Activated T-helper 1 cell treated with anti-CD3 and anti-CD28 coated beads, Interleukin-2, amount 50 U/mL, for 16 hours (primary cell): ENCODE data around the gene FAM162B.
"Not testable (repeated sequence)": the region's sequence is repeated elsewhere in the genome, so short reads cannot be mapped to it uniquely, and the experiment has no call there.

ENCODE experiments used
- DNase-seq, 2 donors: peaks; one replicate each; pipeline ENCODE4 v3.0.0-alpha.2; 2020; ENCODE audit warnings: low read depth in 1 of 2, low spot score in 1 of 2

FAM162B gene

DNA sequence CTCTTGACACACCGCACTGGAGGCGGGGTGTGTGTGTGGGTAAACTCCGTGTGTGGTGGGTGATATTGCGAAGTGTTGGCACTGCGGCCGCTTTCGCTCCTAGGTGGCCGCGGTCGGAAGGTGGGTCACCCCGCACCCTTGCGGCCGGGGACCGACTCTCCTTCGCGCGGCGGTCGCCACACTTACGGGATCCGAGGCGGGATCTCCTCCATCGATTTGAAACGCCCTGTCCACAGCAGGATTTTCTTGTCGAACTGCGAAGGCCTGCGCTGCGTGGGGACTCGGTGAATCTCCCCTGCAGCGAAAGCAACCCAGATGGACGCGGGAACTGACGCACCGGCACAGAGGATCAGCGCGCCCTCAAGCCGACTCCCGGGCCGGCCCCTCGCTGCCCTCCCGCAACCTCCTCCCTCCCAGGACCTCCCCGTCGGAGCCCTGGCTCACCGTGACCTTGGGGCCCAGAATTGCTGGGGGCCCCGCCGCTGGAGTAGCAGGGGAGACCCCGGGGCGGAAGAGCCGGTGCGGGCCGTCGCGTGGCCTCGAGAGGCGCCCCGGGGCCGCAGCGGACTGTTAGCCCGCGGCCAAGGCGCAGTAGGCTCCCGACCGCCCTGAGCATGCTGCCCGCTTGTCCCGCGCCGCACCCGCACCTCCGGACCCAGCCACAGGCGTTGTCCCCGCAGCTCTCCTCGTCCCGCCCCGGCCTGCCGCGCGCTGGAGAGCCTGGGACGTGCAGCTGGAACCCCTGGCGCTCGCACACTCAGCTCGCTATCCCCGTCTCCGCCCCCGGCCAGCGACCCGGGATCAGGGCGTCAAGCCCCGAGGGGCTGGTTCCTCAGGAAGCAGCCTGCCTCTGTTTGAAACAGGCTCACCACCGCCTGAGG, at the start of gene FAM162B:
Gene FAM162B, minus strand, starts transcription at position 759 of the 881 bp plus-strand sequence. Its CDS starts 143 bp downstream, at position 616.
- no peak for DNase-seq

DNA sequence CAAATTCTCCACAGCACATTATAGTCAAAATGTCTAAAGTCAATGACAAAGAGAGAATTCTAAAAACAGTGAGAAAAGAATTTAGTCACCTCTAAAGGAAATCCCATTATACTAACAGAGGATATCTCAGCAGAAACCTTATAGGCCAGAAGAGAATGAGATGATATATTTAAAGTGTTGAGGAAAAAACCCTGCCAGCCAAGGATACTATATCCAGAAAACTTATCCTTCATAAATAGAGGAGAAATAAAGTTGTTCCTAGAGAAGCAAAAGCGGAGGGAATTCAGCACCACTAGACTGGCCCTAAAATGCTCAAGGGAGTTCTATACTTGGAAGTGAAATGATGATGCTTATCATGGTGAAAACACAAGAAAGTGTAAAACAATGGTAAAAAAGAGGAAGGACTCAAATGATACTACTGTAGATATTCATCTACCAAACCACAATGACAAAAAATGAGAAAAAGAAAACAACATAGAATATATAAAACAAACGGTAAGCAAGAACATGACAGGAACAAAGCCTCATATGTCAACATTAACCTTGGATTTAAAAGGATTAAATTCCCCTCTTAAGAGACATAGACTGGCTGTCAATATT, 46.6 kb upstream of the FAM162B start:
- DNase-seq, result no peak

DNA sequence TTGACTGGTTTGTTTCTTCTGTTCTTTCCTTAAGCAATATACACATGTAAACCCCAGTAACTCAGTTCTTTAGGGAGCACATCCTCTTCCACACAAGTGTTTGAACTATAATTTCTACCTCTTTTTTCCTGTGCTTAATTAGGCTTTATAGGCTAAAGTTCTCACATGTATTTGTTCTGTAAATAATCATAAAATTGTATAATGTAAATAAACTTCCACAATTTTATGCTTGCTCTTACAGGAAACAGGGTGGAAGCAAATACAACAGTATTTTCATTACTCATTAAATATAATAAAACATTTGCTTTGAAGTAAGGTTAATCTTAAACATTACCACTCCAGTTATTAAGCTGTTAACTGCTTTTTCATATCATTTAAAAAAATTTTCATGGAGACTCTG, 36.5 kb upstream of the FAM162B start:
- no peak for DNase-seq

DNA sequence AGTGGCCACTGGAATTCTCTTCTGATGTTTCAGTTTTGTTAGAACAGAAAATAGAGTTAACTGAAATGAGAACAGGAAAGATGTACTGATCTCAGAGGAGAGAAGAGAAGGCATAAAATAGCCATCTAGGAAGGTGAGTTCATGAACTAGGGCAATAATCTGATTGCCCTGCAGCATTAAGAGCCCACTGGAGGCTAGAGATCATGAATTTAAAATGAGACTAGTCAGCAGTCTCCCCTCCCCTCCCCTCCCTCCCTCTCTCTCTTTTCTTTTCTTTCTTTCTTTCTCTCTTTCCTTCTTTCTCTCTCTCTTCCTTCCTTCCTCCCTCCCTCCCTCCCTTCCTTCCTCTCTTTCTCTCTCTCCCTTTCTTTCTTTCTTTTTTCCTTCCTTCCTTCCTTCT, 34.4 kb upstream of the FAM162B start:
- DNase-seq, result no peak

DNA sequence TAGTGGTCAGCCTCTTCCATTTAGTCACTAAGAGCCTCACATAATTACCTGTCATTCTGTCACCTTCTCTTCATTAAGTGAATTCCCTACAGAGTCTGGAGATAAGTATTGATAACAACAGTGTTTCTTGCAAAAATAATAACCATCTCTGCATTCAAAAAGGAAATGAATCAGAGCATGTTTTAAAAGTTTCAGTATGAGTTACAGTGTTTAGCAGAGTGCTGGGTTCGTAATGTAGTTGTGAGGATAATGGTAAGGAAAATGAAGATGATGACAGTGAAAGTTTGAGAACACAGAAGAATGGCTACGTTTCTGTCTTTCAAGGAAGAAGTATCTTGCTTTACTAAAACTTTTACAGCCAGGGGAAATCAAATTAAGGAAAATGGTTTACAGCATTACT, 32.1 kb upstream of the FAM162B start:
- no peak for DNase-seq

DNA sequence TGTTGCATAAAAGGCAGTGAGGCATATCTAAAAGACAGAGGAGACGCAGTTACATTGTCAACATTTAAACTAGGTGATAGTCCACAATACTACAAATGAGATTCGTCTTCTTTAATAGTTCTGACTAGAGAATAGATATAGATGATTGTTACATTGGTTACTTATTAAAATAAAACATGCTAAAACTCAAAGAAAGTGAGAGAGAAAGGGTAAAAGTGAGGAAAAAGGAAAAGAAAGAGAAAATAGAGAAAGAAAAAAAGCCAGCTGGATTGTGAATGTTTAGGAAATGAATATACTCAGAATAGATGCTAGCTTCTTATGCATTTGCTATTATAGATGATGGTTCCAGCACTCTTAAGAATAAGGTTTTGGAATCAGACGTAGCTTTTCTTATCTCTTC, 27.7 kb upstream of the FAM162B start:
- DNase-seq, result no peak

DNA sequence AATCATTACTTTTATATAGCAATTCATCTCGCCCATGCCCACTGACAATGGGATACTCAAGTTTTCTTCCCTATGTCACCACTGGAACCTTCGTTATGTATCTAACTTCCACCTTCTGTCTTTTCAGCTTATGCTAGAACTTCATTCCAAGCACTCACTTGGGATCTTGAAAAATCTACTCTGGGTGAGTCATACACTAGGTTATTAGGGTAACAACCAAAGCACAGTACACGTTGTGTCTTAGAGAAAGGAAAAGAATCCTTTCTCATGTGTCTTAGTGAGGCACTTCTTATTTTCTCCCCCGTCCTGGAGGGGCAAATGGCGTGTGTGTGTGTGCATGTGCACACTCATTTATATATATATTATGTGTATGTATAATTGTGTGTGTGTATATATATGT, 18.3 kb upstream of the FAM162B start:
- DNase-seq, result no peak

DNA sequence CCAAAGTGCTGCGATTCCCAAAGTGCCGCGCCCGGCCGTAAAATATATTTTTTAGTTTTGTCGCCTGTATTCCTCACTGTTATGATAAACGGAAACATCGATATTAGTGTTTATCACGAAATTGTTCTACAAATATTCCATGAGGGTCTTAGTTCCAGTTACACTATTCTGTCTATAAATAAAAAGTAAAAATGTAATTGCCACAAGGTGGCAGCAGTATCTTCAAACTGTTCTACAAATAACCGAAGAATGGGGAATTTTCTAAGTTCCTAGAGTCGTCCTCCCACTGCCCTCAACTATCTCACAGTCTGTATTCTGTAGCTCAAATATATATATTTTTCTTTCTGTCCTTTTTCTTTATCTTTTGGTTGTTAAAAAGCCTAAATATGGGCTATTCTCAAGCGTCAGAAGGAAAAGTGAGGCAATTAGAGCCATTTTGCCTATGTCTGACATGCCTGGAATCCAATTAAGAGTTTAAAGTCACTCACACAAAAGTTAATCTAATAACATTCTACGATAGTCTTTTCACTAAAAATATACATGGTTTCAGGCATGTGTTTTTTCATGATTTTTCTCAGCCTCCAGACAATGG, 14.2 kb upstream of the FAM162B start:
- DNase-seq, result no peak

DNA sequence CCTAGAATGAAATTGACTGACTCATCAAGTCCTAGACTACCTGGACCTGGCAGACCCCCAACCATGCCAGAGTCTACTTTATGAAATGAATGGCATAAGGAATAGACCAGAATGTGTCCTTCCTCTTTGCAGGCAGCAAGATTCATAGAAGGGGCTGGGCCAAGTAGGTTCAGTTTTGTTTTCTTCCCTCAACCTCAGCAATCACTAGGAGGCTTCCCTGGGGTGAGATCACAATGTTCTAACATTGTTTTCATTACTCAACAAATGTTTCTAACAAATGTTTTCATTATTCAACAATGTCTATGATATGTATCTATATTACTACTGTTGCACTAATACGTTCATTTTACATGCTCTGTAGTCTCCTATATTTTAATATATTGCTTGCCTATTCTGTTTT, 8.4 kb upstream of the FAM162B start:
- no peak for DNase-seq

DNA sequence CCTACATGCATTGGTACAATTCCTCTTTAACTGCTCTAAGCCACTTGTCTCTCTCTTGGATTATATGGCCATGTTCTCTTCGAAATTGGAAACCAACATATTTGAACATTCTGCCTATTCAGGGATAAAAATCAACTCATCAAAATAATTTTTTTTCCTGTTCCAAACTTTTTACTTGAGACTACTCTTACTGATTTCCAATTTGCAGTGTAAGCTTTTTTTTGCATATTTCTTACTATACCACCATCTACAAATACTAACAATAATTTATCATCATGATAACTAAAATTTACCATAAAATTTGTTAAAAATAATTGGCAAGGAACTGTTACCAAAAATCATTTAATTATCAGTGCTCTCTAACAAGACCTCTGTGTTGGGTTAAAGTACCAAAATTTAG, 6.9 kb upstream of the FAM162B start:
- DNase-seq, result no peak

DNA sequence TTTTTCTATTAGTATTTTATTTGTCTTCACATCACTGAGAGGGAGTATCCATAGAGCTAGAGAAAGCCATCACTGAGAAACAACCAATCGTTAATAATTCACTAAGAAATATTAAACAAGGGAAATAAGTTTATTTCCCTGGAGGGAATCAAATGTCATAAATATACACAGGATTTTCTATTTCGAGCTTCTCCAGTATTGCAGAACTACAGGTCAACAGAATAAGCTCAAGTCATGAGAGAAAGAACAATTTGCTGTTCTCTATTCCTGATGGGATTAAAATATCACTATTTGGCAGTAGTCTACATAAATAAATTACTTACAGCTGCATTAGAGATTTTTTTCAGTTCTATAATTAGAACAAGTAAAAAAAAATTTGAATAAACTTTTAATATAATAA, 2.2 kb upstream of the FAM162B start:
- DNase-seq, result no peak

DNA sequence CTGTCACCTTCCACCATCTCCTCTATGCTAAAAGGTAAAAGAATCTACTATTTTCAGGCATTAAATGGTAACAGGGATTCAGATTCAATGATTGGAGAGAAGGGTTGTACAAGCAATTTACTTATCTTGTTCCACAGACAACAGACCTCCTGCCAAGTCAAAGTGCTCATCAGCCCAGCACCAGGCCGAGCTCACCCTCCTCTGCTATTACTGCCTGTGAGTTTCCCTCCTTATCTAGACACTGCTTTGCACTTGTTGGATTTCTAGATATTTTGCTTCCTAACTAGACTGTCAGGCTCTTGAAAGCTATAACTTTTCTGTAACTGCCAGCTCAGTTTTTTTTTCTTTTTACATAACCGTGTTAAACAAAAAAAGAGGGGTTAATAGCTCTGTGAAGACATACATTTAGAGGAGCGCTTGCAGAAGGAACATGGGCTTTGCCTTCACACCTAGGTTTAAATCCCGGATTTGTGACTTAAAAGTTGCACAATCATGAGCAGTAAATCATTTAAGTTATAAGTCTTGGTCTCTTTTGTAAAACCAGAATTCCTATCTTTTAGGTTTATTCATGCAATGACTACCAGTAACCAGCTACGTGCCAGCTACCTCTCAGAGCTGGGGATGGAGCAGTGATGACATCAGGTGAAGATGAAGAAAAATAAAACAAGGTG, 1.1 kb upstream of the FAM162B start:
- no peak for DNase-seq

DNA sequence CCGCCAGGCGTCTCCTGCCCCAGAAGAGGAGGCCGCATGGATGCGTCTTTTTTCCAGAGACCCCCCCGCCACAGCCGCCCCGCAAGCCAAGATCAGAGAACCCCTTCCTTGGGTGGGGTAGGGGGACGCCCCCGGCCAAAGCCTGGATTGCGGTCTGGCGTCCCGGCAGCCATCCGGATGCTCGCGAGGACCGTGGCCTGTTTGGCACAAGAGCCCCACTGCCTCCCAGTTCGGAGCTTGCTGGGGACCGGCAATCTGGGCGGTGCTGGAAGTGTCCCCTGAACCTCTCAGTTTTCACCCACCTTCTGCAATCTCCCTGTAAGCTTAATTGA, 924 bp downstream of the FAM162B start:
- no peak for DNase-seq

DNA sequence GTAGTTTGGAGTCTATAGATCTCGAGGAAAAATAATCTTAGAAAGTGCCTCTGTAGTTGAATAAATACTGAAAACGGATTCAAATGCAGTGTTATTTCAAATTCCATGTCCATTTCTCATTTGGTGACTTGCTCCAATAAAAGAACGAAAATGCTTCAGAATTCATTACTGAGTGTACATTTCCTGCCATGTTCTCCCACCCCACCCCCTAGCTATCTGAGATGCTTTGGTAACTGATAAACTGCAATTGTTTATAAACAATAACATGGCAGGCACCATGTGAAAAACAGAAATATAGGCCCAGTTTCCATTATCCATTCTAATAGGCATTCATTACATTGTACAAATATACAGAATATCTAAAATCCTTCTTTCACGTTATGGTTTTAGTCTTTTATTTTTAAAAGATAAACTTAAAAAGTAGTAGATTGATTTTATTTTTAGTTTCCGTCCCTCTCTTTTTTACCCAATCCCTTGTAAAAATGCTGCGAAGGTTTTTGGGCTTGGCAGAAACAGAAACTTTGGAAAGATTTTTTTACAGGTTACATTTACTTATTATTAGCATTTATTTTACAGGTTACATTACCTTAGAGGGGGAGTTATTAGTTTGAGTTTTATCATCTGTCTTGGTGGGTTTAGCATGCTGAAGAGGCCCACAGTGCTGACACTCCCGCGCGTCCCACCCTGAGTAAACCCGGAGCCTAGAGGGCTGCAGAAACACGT, 1.5 kb downstream of the FAM162B start:
- no peak for DNase-seq

DNA sequence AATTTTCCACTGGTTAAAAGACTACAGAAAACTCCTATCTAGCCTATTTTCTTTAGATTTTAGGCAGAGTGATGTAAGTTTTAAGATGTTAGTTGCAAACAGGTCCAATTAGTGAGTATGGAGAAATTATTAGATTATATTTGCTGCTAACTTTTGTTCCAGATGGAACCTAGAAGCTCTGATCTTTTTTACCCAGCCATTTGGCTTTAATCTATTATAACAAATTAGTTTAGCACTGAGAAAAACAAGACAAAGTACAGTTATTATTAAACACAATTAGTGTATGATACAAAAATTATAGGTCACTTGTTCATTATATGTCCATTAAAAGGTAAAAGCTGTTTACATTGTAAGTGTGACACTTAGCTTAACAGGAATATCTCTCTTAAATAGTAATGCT, 2.5 kb downstream of the FAM162B start:
- DNase-seq, result no peak

DNA sequence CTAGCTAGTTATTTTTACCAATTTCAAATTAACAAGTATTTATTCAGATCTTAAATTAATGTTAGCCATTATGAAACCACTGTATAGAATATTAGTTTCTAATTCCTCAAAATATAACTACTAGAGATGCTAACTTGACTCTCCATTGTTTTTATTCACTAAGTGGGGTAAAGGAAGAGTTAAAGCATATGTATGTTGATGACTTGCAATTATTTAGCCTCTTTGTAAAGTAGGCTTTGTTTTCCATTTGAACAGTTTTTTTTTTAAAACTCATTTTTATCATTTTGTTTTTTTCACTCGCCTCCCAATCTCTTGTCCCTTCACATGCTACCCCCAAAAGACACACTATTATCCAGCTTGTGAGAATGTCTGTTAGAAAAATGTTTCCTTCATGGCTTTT, 3.3 kb downstream of the FAM162B start:
- no peak for DNase-seq

DNA sequence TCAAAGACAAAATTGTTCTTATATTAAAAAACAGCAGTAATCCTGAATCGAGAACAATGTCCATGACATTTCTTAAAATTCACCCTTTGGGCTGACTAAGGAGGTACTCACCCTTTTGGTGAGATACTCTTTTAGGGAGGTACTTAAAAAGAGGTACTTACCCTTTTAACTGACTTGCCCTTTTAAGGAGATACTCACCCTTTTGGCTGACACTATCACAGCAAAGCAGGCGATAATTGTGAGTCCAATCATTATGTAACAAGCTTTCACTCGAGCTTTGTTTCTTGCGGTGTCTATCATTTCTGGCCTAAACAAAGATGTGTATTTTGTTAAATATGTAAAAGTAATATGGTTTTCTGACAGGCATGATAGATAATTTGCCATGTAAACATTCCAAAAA, 3.7 kb downstream of the FAM162B start:
- no peak for DNase-seq

DNA sequence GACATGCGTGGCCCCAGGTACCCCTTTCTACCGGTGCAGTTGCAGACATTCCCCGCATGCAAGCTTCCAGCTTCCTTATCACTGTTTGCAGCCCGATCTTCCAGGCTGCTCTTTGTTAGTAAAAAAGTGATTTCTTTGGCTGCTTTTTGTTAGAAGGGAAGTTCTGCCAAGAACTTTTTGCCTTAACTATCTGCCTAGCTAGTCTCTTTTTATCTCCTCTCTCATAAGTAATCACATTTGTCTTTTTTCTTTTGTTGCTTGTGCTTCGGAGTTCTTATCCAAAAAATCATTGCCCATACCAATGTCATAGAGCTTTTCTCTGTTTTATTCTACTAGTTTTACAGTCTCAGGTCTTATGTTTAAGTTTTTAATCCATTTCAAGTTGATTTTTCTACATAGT, 20.3 kb downstream of the FAM162B start:
- no peak for DNase-seq

DNA sequence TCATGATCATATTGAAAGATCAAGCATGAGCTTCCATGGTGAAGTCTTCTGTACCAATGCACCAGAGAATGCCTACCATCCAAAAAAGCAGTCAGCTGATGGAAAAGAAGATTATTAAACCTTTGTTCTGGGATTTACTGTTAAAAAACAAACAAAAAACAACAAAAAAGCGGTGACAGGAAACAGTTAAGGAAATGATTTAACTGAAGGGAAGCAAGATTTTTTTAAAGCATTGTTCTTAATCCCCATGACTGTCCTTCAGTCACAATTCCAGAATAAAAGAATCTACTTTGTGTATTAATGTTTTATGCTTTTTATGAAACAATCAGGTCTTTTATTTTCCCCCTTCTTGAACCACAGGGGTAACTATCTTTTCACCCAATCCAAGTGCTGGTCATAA, 23.9 kb downstream of the FAM162B start:
- no peak for DNase-seq

DNA sequence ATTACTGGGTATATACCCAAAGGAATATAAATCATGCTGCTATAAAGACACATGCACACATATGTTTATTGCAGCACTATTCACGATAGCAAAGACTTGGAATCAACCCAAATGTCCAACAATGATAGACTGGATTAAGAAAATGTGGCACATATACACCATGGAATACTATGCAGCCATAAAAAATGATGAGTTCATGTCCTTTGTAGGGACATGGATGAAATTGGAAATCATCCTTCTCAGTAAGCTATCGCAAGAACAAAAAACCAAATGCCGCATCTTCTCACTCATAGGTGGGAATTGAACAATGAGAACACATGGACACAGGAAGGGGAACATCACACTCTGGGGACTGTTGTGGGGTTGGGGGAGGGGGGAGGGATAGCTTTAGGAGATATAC, 25.0 kb downstream of the FAM162B start:
- DNase-seq, result not testable (repeated sequence)

DNA sequence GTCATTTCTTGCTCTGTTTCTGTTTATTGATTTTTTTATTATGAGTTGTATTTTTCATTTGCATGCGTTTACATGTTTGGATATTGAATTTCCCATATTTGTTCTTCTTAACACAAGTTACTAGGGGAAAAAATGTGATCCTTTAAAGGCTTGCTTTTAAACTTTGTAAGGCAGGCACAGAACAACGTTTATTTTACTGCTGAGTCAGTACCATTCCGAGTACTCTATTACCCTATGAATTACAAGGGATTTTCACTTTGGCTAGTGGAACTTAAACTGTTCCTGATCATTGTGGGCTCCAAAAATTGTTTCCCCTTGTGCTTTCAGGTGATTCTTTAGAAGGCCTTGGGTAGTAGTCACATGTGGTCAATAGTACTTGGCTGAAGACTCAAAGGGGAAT, 28.5 kb downstream of the FAM162B start:
- DNase-seq, result no peak
